GM18498 (cell line): Measurements from ENCODE around the gene SPTBN4.
"Not testable (repeated sequence)": the region's sequence is repeated elsewhere in the genome, so short reads cannot be mapped to it uniquely, and the experiment has no call there.

Experiments used
- ATAC-seq: cut with Tn5 transposase; IDR thresholded peaks from one replicate; pipeline ENCODE4 v1.9.1; 2021; ENCODE audit warnings: mild to moderate bottlenecking, moderate library complexity; ENCODE audit not compliant: unreplicated experiment

SPTBN4 gene

GRCh38 chr19:40464059-40465024 is 2.5 kb upstream of the SPTBN4 start:
- ATAC-seq = no peak

- no peak for ATAC-seq
Measured at GRCh38 chr19:40465025-40465556, 1.7 kb upstream of the SPTBN4 start.

- ATAC-seq = peak; percentile 87
Measured at GRCh38 chr19:40465557-40466218, 1.1 kb upstream of the SPTBN4 start, which contains the start of gene BLVRB. TSS of gene BLVRB (minus strand) at chr19:40465745. CDS start at chr19:40465688, 57 bp downstream.

GRCh38 chr19:40466219-40466984 is 399 bp upstream of the SPTBN4 start:
- ATAC-seq = peak; percentile 35

- ATAC-seq = no peak
Measured at GRCh38 chr19:40469011-40469410, 2.2 kb downstream of the SPTBN4 start.

GRCh38 chr19:40471111-40471510 is 4.3 kb downstream of the SPTBN4 start:
- ATAC-seq = no peak

- ATAC-seq = no peak
Measured at GRCh38 chr19:40472516-40472915, 5.7 kb downstream of the SPTBN4 start.

GRCh38 chr19:40474737-40475136 is 7.9 kb downstream of the SPTBN4 start:
- ATAC-seq = no peak

- ATAC-seq = not testable (repeated sequence)
Measured at GRCh38 chr19:40475878-40476644, 9.3 kb downstream of the SPTBN4 start.

GRCh38 chr19:40486017-40486416 is 19.2 kb downstream of the SPTBN4 start:
- no peak for ATAC-seq

- no peak for ATAC-seq
Measured at GRCh38 chr19:40489882-40490230, 23.1 kb downstream of the SPTBN4 start.

GRCh38 chr19:40492274-40492673 is 25.5 kb downstream of the SPTBN4 start:
- no peak for ATAC-seq

GRCh38 chr19:40493778-40494177 is 27.0 kb downstream of the SPTBN4 start:
- ATAC-seq = no peak

GRCh38 chr19:40494191-40494838 is 27.5 kb downstream of the SPTBN4 start:
- no peak for ATAC-seq

- ATAC-seq = no peak
Measured at GRCh38 chr19:40497214-40497613, 30.4 kb downstream of the SPTBN4 start.

GRCh38 chr19:40499320-40499719 is 32.5 kb downstream of the SPTBN4 start:
- ATAC-seq = no peak

GRCh38 chr19:40500678-40501530 is 34.1 kb downstream of the SPTBN4 start:
- ATAC-seq = not testable (repeated sequence)

GRCh38 chr19:40501599-40501998 is 34.8 kb downstream of the SPTBN4 start:
- no peak for ATAC-seq

- no peak for ATAC-seq
Measured at GRCh38 chr19:40502081-40502480, 35.3 kb downstream of the SPTBN4 start.
